Astrocyte (in vitro differentiated cells and primary cell): ENCODE data around the gene SNUPN.

ENCODE experiments used
- CTCF ChIP-seq: IDR thresholded peaks from 2 replicates; pipeline ENCODE4 v1.5.1; 2011; ENCODE audit warnings: low read depth, mild to moderate bottlenecking, inconsistent platforms, low read length, moderate library complexity; ENCODE audit not compliant: insufficient read depth
- EZH2 ChIP-seq: IDR thresholded peaks from 2 replicates; pipeline ENCODE4 v1.6.1; 2012; ENCODE audit warnings: mild to moderate bottlenecking, low read length, inconsistent platforms; ENCODE audit not compliant: insufficient read depth

GRCh38 chr15:75646944-75647364, 21.4 kb upstream of the SNUPN start:
- TF ChIP-seq CTCF: no peak
- TF ChIP-seq EZH2: no peak
